K562 (cell line): ENCODE data around the gene ZNF778. TPM values are rescaled to one million over a fixed set of nuclear protein-coding genes. Genes with fewer than 3 reads are reported as not detected.
A peak's percentile ranks its signal among the peaks of the same experiment; 100 is the strongest.

Experiments
- DPF2 ChIP-seq: fragments of 450-650 bp; IDR thresholded peaks from 2 replicates; pipeline ENCODE4 v1.6.1; 2016
- E2F6 ChIP-seq, 2 experiments: IDR thresholded peaks; 2 replicates each; pipeline ENCODE4 v1.6.1; 2011; ENCODE audit warnings: borderline replicate concordance in 1 of 2, control low read depth in 1 of 2, low read depth in 1 of 2, low read length in 1 of 2, mild to moderate bottlenecking in 1 of 2, mixed read lengths in 1 of 2, moderate library complexity in 1 of 2; ENCODE audit not compliant: insufficient read depth in 1 of 2, insufficient read length in 1 of 2, poor library complexity in 1 of 2, severe bottlenecking in 1 of 2; ENCODE audit errors: extremely low read depth in 1 of 2
- LEF1 ChIP-seq: fragments of 450-650 bp; IDR thresholded peaks from 2 replicates; pipeline ENCODE4 v1.6.1; 2016; ENCODE audit warnings: mild to moderate bottlenecking
- MXD1 ChIP-seq: fragments of 250-450 bp; sonication (Bioruptor Pico); IDR thresholded peaks from 2 replicates; pipeline ENCODE4 v1.8.0; 2021; ENCODE audit warnings: borderline replicate concordance, mild to moderate bottlenecking, moderate library complexity; ENCODE audit not compliant: poor library complexity, severe bottlenecking
- PATZ1 ChIP-seq: fragments of 250-450 bp; sonication (Bioruptor Pico); IDR thresholded peaks from 2 replicates; pipeline ENCODE4 v1.5.0; 2020; ENCODE audit warnings: mild to moderate bottlenecking, borderline replicate concordance
- TEAD4 ChIP-seq, 2 experiments: sonication (generic) in 1 of 2; formaldehyde crosslinking in 1 of 2; IDR thresholded peaks; 2 replicates each; pipeline versions ENCODE4 v1.6.1 to v1.8.0; 2012 to 2022; ENCODE audit warnings: borderline replicate concordance in 1 of 2, inconsistent platforms in 1 of 2, low read length in 1 of 2, mild to moderate bottlenecking in 1 of 2, missing genetic modification reagents in 1 of 2
- THRA ChIP-seq: fragments of 450-650 bp; IDR thresholded peaks from 2 replicates; pipeline ENCODE4 v1.6.1; 2017; ENCODE audit warnings: mild to moderate bottlenecking, moderate library complexity
- ZBTB11 ChIP-seq, 3 experiments: fragments of 200-800 bp in 1 of 3; fragments of 250-450 bp in 1 of 3; fragments of 450-650 bp in 1 of 3; sonication (Bioruptor Pico) in 1 of 3; sonication (Bioruptor generic) in 1 of 3; formaldehyde crosslinking in 1 of 3; IDR thresholded peaks; 2 replicates each; pipeline versions ENCODE4 v1.6.1 to v1.8.0; 2016 to 2022; ENCODE audit warnings: mild to moderate bottlenecking in 2 of 3, missing genetic modification characterization in 2 of 3, missing compliant biosample characterization in 1 of 3, moderate library complexity in 1 of 3
- ZNF444 ChIP-seq: fragments of 250-450 bp; sonication (Bioruptor Pico); IDR thresholded peaks from 2 replicates; pipeline ENCODE4 v1.4.0; 2020; ENCODE audit warnings: mild to moderate bottlenecking, moderate library complexity
- ZNF592 ChIP-seq: fragments of 450-650 bp; IDR thresholded peaks from 2 replicates; pipeline ENCODE4 v1.6.1; 2017; ENCODE audit warnings: antibody characterized with exemption, mild to moderate bottlenecking
- polyA plus RNA-seq, 8 experiments: library from polyadenylated mRNA; depleted of rRNA in 4 of 8; stranded (reverse) in 5 of 8; unstranded in 3 of 8; fragments of >200 nt; fragmentation: Nextera tagmentation in 2 of 8; fragmentation: Illumina TruSeq in 1 of 8; extraction: Ambion mirVana in 2 of 8; extraction: Trizol in 1 of 8; gene quantifications; 2 replicates each; pipeline versions ENCODE4 v1.2.1 to v1.2.3, GENCODE V29; 2011 to 2014; ENCODE audit warnings: inconsistent platforms in 1 of 8, missing spikeins in 1 of 8
- total RNA-seq, 7 experiments: library from RNA; depleted of rRNA in 6 of 7; stranded (reverse); fragments of >200 nt in 6 of 7; fragmentation: Illumina TruSeq in 2 of 7; extraction: Trizol in 2 of 7; gene quantifications; 2 replicates each; pipeline versions ENCODE4 v1.2.1 to v1.2.3, GENCODE V29; 2011 to 2021; ENCODE audit warnings: low replicate concordance in 1 of 7

Gene ZNF778
- total and polyA plus RNA-seq, 9 of the 15 experiments (the other 6 are each of a cell fraction or from before 2014, with no cell fraction given), result 0.70 to 60.6 (median 7.5) TPM

- TF ChIP-seq TEAD4 (IDR thresholded peaks at IDR 0.05; ENCODE audit: low read length), result no peak
- TF ChIP-seq TEAD4 (CRISPR knock-in tag; IDR thresholded peaks at IDR 0.05; ENCODE audit: borderline replicate concordance), result no peak
- TF ChIP-seq ZNF444, result no peak
- TF ChIP-seq ZNF592, result no peak
- TF ChIP-seq LEF1, result no peak
- no peak for TF ChIP-seq MXD1 (CRISPR knock-in tag)
- TF ChIP-seq ZBTB11 (CRISPR knock-in tag; IDR thresholded peaks at IDR 0.05), result peak; percentile 64 to 93 (median 91); a peak in 4 of 6 replicates
- TF ChIP-seq E2F6 (IDR thresholded peaks at IDR 0.05; ENCODE audit: borderline replicate concordance in 1 of 2, extremely low read depth in 1 of 2, insufficient read depth in 1 of 2, insufficient read length in 1 of 2, low read depth in 1 of 2, low read length in 1 of 2, poor library complexity in 1 of 2, severe bottlenecking in 1 of 2), result peak in 1 of 2 experiments; percentile 64
- TF ChIP-seq DPF2, result no peak
- TF ChIP-seq THRA, result no peak
- no peak for TF ChIP-seq PATZ1 (CRISPR knock-in tag)
Observed at GRCh38 chr16:89217388-89218191, at the start of gene ZNF778 (continued).
